Uterus (tissue), 2 donors: Measurements from ENCODE around the gene LIFR.

ENCODE experiments used
- POLR2A ChIP-seq, 2 donors: fragments of 450-650 bp; IDR thresholded peaks; one replicate each; pipeline ENCODE4 v1.6.1; 2016; ENCODE audit warnings: antibody characterized with exemption in 2 of 2, mild to moderate bottlenecking in 1 of 2, moderate library complexity in 1 of 2
- TF ChIP-seq, protein P1 (sequence below), 4 experiments: fragments of 200-600 bp in 2 of 4; fragments of 450-650 bp in 2 of 4; sonication (generic) in 2 of 4; IDR thresholded peaks; one replicate each; pipeline ENCODE4 v1.5.1; 2016 to 2019; ENCODE audit warnings: antibody characterized with exemption in 4 of 4, mild to moderate bottlenecking in 2 of 4, moderate library complexity in 1 of 4

DNA sequence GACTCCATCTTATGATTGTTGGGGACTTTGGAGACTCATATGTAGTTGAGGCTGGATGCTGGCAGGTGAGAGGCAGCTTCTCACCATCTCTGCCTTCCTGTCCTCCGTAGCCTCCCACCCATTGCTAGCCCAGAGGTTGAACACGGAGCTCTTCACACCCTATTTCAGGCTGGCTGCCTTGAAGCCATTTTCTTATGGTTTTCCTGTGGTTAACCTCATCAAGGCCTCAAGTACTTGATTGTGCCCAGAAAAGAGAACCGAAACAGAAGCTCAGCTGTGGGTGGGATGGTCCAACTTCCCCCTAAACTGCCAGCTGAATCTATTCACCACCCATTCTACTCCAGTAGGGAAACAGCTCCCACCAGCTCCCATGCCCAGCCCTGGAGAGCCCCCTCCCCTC lies 102.9 kb downstream of the LIFR start:
- TF ChIP-seq, protein P1, sequence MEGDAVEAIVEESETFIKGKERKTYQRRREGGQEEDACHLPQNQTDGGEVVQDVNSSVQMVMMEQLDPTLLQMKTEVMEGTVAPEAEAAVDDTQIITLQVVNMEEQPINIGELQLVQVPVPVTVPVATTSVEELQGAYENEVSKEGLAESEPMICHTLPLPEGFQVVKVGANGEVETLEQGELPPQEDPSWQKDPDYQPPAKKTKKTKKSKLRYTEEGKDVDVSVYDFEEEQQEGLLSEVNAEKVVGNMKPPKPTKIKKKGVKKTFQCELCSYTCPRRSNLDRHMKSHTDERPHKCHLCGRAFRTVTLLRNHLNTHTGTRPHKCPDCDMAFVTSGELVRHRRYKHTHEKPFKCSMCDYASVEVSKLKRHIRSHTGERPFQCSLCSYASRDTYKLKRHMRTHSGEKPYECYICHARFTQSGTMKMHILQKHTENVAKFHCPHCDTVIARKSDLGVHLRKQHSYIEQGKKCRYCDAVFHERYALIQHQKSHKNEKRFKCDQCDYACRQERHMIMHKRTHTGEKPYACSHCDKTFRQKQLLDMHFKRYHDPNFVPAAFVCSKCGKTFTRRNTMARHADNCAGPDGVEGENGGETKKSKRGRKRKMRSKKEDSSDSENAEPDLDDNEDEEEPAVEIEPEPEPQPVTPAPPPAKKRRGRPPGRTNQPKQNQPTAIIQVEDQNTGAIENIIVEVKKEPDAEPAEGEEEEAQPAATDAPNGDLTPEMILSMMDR (IDR thresholded peaks at IDR 0.05): no peak
- no peak for TF ChIP-seq POLR2A (IDR thresholded peaks at IDR 0.05)
